Liver (tissue), 3 donors: Measurements from ENCODE around the gene ST6GALNAC2.

Source experiments
- ATF3 ChIP-seq: IDR thresholded peaks from 2 replicates; pipeline ENCODE4 v1.6.1; 2016; ENCODE audit warnings: antibody characterized with exemption
- GABPA ChIP-seq, 2 donors: IDR thresholded peaks in 1 of 2; conservative IDR thresholded peaks in 1 of 2; 2 replicates each; pipeline ENCODE4 v1.6.1; 2016; ENCODE audit warnings: antibody characterized with exemption in 2 of 2, mild to moderate bottlenecking in 1 of 2, moderate library complexity in 1 of 2
- NR2F2 ChIP-seq: IDR thresholded peaks from 2 replicates; pipeline ENCODE4 v1.6.1; 2016; ENCODE audit warnings: antibody characterized with exemption
- RAD21 ChIP-seq, 2 donors: IDR thresholded peaks; 2 replicates each; pipeline ENCODE4 v1.6.1; 2016; ENCODE audit warnings: antibody characterized with exemption in 2 of 2, mild to moderate bottlenecking in 2 of 2
- REST ChIP-seq: IDR thresholded peaks from 2 replicates; pipeline ENCODE4 v1.6.1; 2016; ENCODE audit warnings: antibody characterized with exemption, mild to moderate bottlenecking
- YY1 ChIP-seq: IDR thresholded peaks from 2 replicates; pipeline ENCODE4 v1.6.1; 2016; ENCODE audit warnings: antibody characterized with exemption, mild to moderate bottlenecking
- TF ChIP-seq, protein P1 (sequence below): fragments of 150-350 bp; IDR thresholded peaks from 2 replicates; pipeline ENCODE4 v1.5.1; 2017; ENCODE audit warnings: improper control_type of control experiment, low read depth, low read length; ENCODE audit not compliant: missing input control
- TF ChIP-seq, protein P2 (sequence below): IDR thresholded peaks from 2 replicates; pipeline ENCODE4 v1.6.1; 2016; ENCODE audit warnings: antibody characterized with exemption
- donor health status: healthy.
- donor health status: healthy.

DNA sequence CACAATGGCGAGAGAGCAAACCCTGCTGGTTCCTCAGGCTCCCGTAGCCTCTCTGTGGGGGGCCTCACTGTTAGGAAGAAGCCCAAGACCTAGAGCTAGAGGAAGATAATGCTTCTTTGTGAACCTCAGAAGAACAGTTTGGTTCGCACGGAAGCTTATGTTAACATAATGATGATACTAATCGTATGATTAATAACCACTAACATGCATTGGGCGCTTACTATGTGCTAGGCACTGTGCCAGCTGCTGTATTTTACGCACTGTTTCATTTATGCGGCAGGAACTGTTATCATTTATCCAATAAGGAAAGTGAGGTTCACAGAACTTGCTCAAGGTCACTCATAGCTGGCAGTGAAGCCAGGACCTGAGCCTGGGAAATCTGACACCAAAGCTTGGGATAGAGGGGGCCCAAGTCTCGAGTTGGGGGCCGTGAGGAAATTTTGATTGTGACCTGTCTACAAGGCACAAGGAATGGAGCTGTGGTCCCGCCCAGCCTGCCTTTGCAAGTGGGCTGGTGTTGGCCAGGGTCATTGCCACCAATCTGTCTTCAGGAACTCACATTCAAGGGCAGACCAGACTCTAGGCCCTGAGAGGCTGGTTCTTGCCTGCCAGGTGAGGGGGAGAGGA, 39.0 kb downstream of the ST6GALNAC2 start:
- TF ChIP-seq REST (no peak), GABPA (IDR thresholded peaks at IDR 0.05 in 1 of 2, conservative IDR thresholded peaks at IDR 0.05 in 1 of 2) (no peak), RAD21 (IDR thresholded peaks at IDR 0.05) (no peak), ATF3 (no peak), YY1 (no peak), NR2F2 (no peak)
- TF ChIP-seq, protein P1, sequence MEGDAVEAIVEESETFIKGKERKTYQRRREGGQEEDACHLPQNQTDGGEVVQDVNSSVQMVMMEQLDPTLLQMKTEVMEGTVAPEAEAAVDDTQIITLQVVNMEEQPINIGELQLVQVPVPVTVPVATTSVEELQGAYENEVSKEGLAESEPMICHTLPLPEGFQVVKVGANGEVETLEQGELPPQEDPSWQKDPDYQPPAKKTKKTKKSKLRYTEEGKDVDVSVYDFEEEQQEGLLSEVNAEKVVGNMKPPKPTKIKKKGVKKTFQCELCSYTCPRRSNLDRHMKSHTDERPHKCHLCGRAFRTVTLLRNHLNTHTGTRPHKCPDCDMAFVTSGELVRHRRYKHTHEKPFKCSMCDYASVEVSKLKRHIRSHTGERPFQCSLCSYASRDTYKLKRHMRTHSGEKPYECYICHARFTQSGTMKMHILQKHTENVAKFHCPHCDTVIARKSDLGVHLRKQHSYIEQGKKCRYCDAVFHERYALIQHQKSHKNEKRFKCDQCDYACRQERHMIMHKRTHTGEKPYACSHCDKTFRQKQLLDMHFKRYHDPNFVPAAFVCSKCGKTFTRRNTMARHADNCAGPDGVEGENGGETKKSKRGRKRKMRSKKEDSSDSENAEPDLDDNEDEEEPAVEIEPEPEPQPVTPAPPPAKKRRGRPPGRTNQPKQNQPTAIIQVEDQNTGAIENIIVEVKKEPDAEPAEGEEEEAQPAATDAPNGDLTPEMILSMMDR: no peak
- TF ChIP-seq, protein P2, sequence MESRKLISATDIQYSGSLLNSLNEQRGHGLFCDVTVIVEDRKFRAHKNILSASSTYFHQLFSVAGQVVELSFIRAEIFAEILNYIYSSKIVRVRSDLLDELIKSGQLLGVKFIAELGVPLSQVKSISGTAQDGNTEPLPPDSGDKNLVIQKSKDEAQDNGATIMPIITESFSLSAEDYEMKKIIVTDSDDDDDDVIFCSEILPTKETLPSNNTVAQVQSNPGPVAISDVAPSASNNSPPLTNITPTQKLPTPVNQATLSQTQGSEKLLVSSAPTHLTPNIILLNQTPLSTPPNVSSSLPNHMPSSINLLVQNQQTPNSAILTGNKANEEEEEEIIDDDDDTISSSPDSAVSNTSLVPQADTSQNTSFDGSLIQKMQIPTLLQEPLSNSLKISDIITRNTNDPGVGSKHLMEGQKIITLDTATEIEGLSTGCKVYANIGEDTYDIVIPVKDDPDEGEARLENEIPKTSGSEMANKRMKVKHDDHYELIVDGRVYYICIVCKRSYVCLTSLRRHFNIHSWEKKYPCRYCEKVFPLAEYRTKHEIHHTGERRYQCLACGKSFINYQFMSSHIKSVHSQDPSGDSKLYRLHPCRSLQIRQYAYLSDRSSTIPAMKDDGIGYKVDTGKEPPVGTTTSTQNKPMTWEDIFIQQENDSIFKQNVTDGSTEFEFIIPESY: no peak
